Activated CD8-positive, alpha-beta T cell treated with anti-CD3 and anti-CD28 coated beads for 36 hours (primary cell): Measurements from ENCODE around the gene CDK5RAP3. TPM values are rescaled to one million over a fixed set of nuclear protein-coding genes. Genes with fewer than 3 reads are reported as not detected.

Experiments used
- ATAC-seq: fragments of 200-7000 bp; cut with Tn5 transposase; one replicate; pipeline ENCODE4 v1.10.0; 2021; ENCODE audit warnings: mild to moderate bottlenecking, moderate library complexity
- CTCF ChIA-PET: fragments of 350-600 bp; sonication (Branson Sonifier 250); formaldehyde crosslinking; loops from one replicate; lab custom pipeline; 2021; ENCODE audit warnings: antibody characterized with exemption; lab: Charles Lee
- POLR2A ChIA-PET: fragments of 350-600 bp; sonication (Branson Sonifier 250); formaldehyde crosslinking; loops from one replicate; lab custom pipeline; 2021; ENCODE audit warnings: antibody characterized with exemption; lab: Charles Lee
- DNase-seq: peaks from one replicate; pipeline ENCODE4 v3.0.0-alpha.2; 2020
- H3K27ac Mint-ChIP-seq: one replicate; pipeline ENCODE4 v1.8.0; 2021; ENCODE audit warnings: mild to moderate bottlenecking, mixed read lengths
- H3K27me3 Mint-ChIP-seq: one replicate; pipeline ENCODE4 v1.8.0; 2021; ENCODE audit warnings: mixed read lengths
- H3K36me3 Mint-ChIP-seq: one replicate; pipeline ENCODE4 v1.8.0; 2021; ENCODE audit warnings: low read depth, mixed read lengths
- H3K4me1 Mint-ChIP-seq: one replicate; pipeline ENCODE4 v1.8.0; 2021; ENCODE audit warnings: low read depth, mixed read lengths
- H3K4me3 Mint-ChIP-seq: one replicate; pipeline ENCODE4 v1.8.0; 2021; ENCODE audit warnings: mild to moderate bottlenecking, moderate library complexity, mixed read lengths
- H3K9me3 Mint-ChIP-seq: one replicate; pipeline ENCODE4 v1.8.0; 2021; ENCODE audit warnings: mixed read lengths
- CTCF ChIP-seq: fragments of 200-600 bp; IDR thresholded peaks from one replicate; pipeline ENCODE4 v1.8.0; 2022; ENCODE audit warnings: antibody characterized with exemption, mild to moderate bottlenecking
- intact Hi-C: fragments of 100-400 bp; cut with micrococcal nuclease; formaldehyde crosslinking; loops from one replicate; pipeline ENCODE4 v1.10.0; 2022
- total RNA-seq, 2 experiments: library from RNA; stranded (reverse); gene quantifications; one replicate each; pipeline ENCODE4 v1.2.3, GENCODE V29; 2021

CDK5RAP3 gene
- total RNA-seq, 2 experiments from 2014 or later: 161 to 171 TPM

- TF ChIP-seq CTCF: no peak
- Mint-ChIP-seq H3K9me3 (no peaks in the 10 kb centered on the region), H3K27me3 (no peaks in the 10 kb centered on the region), H3K4me3 (no peak overlapping the region), H3K36me3 (no peaks in the 10 kb centered on the region), H3K4me1 (no peaks in the 10 kb centered on the region), H3K27ac (no peak overlapping the region)
- CTCF ChIA-PET: interaction anchor here (4.1 to 12.4 kb wide), 3 partner anchors 7 to 17 kb away, joined by 30 to 284 read pairs (median 43); partner anchors contain the start of genes CDK5RAP3 and PNPO
- ATAC-seq (no peak), DNase-seq (no peak)
- intact Hi-C loops: no loop called here
- POLR2A ChIA-PET: interaction anchor here (1.7 kb wide), 1 partner anchor 11 kb away, joined by 4 read pairs; no protein-coding TSS in a partner anchor
These were observed 8.0 kb upstream of the CDK5RAP3 start for GRCh38 chr17:47962901-47963300.

- Mint-ChIP-seq H3K36me3 (no peaks in the 10 kb centered on the region), H3K9me3 (no peaks in the 10 kb centered on the region), H3K4me3 (no peak overlapping the region), H3K27ac (no peak overlapping the region), H3K4me1 (peaks cover 3% of the 10 kb centered on the region), H3K27me3 (no peaks in the 10 kb centered on the region)
- intact Hi-C loops: no loop called here
- no peak for TF ChIP-seq CTCF
- DNase-seq: no peak
- ChIA-PET CTCF (interaction anchor here (12.4 kb wide), 1 partner anchor 19 kb away, joined by 284 read pairs; the partner anchor contains the start of gene PNPO), POLR2A (interaction anchor here (1.2 kb wide), 1 partner anchor 35 kb away, joined by 4 read pairs; no protein-coding TSS in a partner anchor)
- ATAC-seq: no peak
These were observed 6.1 kb upstream of the CDK5RAP3 start for GRCh38 chr17:47964856-47965255.

GRCh38 chr17:47966079-47966519, 4.8 kb upstream of the CDK5RAP3 start:
- Mint-ChIP-seq H3K27ac (no peak overlapping the region), H3K4me3 (no peak overlapping the region), H3K4me1 (peaks cover 10% of the 10 kb centered on the region), H3K36me3 (no peaks in the 10 kb centered on the region), H3K9me3 (no peaks in the 10 kb centered on the region), H3K27me3 (no peaks in the 10 kb centered on the region)
- intact Hi-C loops: no loop called here
- ChIA-PET CTCF (interaction anchor here (12.4 kb wide), 1 partner anchor 20 kb away, joined by 284 read pairs; the partner anchor contains the start of gene PNPO), POLR2A (interaction anchor here (0.8 kb wide), 1 partner anchor 26 kb away, joined by 3 read pairs; no protein-coding TSS in a partner anchor)
- ATAC-seq (no peak), DNase-seq (no peak)
- no peak for TF ChIP-seq CTCF

GRCh38 chr17:47967607-47968252, 3.2 kb upstream of the CDK5RAP3 start:
- ChIA-PET POLR2A (interaction anchor here (4.8 kb wide), 1 partner anchor 25 kb away, joined by 35 read pairs; the partner anchor contains the start of gene PNPO), CTCF (interaction anchor here (0.8 to 12.4 kb wide), 2 partner anchors 11 to 22 kb away, joined by 3 to 284 read pairs; partner anchors contain the start of gene PNPO)
- no peak for TF ChIP-seq CTCF
- intact Hi-C loops: no loop called here
- no peak overlapping the region for H3K27ac Mint-ChIP-seq
- H3K9me3 Mint-ChIP-seq: no peaks in the 10 kb centered on the region
- no peaks in the 10 kb centered on the region for H3K27me3 Mint-ChIP-seq
- peaks cover 2% of the 10 kb centered on the region for H3K36me3 Mint-ChIP-seq
- no peak for DNase-seq
- no peak for ATAC-seq
- peaks cover 20% of the 10 kb centered on the region for H3K4me1 Mint-ChIP-seq
- no peak overlapping the region for H3K4me3 Mint-ChIP-seq

- ChIA-PET CTCF (interaction anchor here (0.9 to 12.4 kb wide), 7 partner anchors 8 to 128 kb away, joined by 3 to 284 read pairs (median 23); partner anchors contain the start of genes PNPO, PRR15L and SCRN2), POLR2A (interaction anchor here (0.6 to 4.8 kb wide), 3 partner anchors 26 to 73 kb away, joined by 3 to 35 read pairs (median 12); partner anchors contain the start of genes PNPO and SP2)
- Mint-ChIP-seq H3K4me1 (peaks cover 22% of the 10 kb centered on the region), H3K27me3 (no peaks in the 10 kb centered on the region), H3K27ac (no peak overlapping the region), H3K36me3 (peaks cover 4% of the 10 kb centered on the region), H3K9me3 (no peaks in the 10 kb centered on the region), H3K4me3 (no peak overlapping the region)
- ATAC-seq (no peak), DNase-seq (no peak)
- intact Hi-C loops: no loop called here
- no peak for TF ChIP-seq CTCF
These were observed 2.1 kb upstream of the CDK5RAP3 start for GRCh38 chr17:47968836-47969235.
